GM12891 (cell line): Measurements from ENCODE around the gene TLE3.

Source experiments
- POLR2A ChIP-seq: IDR thresholded peaks from 2 replicates; pipeline ENCODE4 v1.6.1; 2011; ENCODE audit warnings: low read depth, low read length, control low read depth
- POLR2AphosphoS5 ChIP-seq: IDR thresholded peaks from 2 replicates; pipeline ENCODE4 v1.6.1; 2011; ENCODE audit warnings: low read depth, low read length, control low read depth
- POU2F2 ChIP-seq: IDR thresholded peaks from 2 replicates; pipeline ENCODE4 v1.6.1; 2011; ENCODE audit warnings: low read depth, mild to moderate bottlenecking, control low read depth, low read length, moderate library complexity
- TAF1 ChIP-seq: IDR thresholded peaks from 2 replicates; pipeline ENCODE4 v1.6.1; 2011; ENCODE audit warnings: low read depth, low read length, control low read depth

GRCh38 chr15:70033529-70034140, 64.1 kb downstream of the TLE3 start:
- TF ChIP-seq TAF1 (no peak), POLR2AphosphoS5 (no peak), POLR2A (no peak), POU2F2 (no peak)
